ENCODE measurements around the gene DUSP19. TPM values are rescaled to one million over a fixed set of nuclear protein-coding genes. Genes with fewer than 3 reads are reported as not detected.

The DUSP19 gene
- total RNA-seq, 1 experiment from 2014 or later = 2.9 TPM

DNA sequence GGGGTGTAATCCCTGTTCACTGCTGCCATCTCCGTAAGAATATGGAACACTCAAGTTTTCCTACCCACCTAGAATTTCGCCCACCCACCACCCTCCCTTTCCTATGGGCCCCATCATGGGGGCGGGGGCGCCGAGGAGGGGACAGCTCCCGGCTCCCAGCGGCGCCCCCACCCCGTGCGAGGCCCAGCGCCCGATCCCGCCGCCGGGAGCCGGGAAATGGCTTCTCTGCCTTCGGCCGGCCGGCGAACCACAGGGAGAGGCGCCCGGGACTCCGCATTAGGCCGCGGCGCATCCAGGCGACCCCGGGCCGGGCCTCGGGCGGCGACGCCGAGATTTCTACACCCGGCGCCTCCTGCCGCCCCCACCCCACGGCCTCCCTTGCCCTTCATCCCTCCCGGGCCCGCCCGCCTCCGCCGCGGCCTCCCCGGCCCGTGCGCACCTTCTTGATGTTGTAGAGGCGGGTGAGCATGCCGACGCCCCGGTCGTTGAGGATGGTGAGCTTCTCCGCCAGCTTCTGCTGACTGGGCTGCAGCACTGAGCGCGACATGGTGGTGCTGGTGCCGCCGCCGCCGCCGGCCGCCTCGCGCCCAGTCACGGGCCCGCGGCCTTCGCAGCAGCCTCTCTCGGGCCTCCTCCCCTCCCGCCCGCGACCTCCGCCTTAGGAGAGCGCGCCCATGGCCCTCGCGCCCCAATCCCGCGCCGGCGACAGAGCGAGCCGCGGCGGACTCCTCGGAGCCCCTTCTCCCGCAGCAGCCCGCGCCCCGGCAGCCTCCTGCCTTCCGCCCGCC lies 40.8 kb upstream of the DUSP19 start:
- no TSS peak for BruUV-seq (replicated peaks)
- no peaks in the 10 kb centered on the region for H3K27me3 ChIP-seq (ENCODE audit: insufficient read depth, low read length)
- H3K27ac ChIP-seq (ENCODE audit: low read depth, low read length) = peak overlapping the region; percentile 88
- CTCF ChIA-PET = interaction anchor here (1.4 kb wide), 1 partner anchor 12 kb away, joined by 4 read pairs; no protein-coding TSS in a partner anchor
- intact Hi-C loops (cut with micrococcal nuclease) = loop anchor here (5.0 kb wide), 1 partner anchor 85 kb away; the partner anchor contains the start of gene NUP35
- H2AFZ ChIP-seq (ENCODE audit: low read depth, low read length, poor library complexity, severe bottlenecking) = no peak overlapping the region
- H3K36me3 ChIP-seq (ENCODE audit: control insufficient read depth in 1 of 2, insufficient read depth in 2 of 2, low read length in 2 of 2) = no peaks in the 10 kb centered on the region
- H3K9ac ChIP-seq (ENCODE audit: low read length) = peak overlapping the region; percentile 87
- peak overlapping the region; percentile 98 for H3K4me2 ChIP-seq (ENCODE audit: low read length)
- H3K4me1 ChIP-seq (ENCODE audit: control insufficient read depth in 1 of 2, insufficient read depth in 2 of 2, low read length in 2 of 2) = peaks cover 7 to 21% of the 10 kb centered on the region in 2 experiments
- H3K79me2 ChIP-seq (ENCODE audit: insufficient read depth, low read length) = peaks cover 53% of the 10 kb centered on the region
- H3K9me3 ChIP-seq (ENCODE audit: control insufficient read depth in 1 of 2, insufficient read depth in 1 of 2, low read depth in 1 of 2, low read length in 2 of 2) = no peaks in the 10 kb centered on the region
- H3K9me2 ChIP-seq (ENCODE audit: insufficient read depth) = no peaks in the 10 kb centered on the region
- RAD21 ChIA-PET (ENCODE audit: low non-redundant PET in 1 of 2, low total read pairs in 2 of 2, uncharacterized antibody in 2 of 2, unreplicated experiment in 2 of 2) = no interaction called here
- H3K4me3 ChIP-seq (replicated peaks in 1 of 2; ENCODE audit: low read depth in 1 of 2, low read length in 2 of 2) = peak overlapping the region; percentile 62 to 79
- peaks cover 23% of the 10 kb centered on the region; the same call in 1 of the 2 replicates for H4K20me1 ChIP-seq (ENCODE audit: insufficient read depth)
- DNase-seq (ENCODE audit: low read depth, low spot score) (no peak), ATAC-seq (peak; percentile 58)
- POLR2A ChIA-PET = no interaction called here
- TF ChIP-seq EZH2phosphoT487 (IDR thresholded peaks at IDR 0.05; ENCODE audit: borderline replicate concordance) = no peak
- no peak for TF ChIP-seq YY1 (IDR thresholded peaks at IDR 0.05; ENCODE audit: extremely low read depth, insufficient replicate concordance, low read depth, low read length)
- TF ChIP-seq, protein P1, sequence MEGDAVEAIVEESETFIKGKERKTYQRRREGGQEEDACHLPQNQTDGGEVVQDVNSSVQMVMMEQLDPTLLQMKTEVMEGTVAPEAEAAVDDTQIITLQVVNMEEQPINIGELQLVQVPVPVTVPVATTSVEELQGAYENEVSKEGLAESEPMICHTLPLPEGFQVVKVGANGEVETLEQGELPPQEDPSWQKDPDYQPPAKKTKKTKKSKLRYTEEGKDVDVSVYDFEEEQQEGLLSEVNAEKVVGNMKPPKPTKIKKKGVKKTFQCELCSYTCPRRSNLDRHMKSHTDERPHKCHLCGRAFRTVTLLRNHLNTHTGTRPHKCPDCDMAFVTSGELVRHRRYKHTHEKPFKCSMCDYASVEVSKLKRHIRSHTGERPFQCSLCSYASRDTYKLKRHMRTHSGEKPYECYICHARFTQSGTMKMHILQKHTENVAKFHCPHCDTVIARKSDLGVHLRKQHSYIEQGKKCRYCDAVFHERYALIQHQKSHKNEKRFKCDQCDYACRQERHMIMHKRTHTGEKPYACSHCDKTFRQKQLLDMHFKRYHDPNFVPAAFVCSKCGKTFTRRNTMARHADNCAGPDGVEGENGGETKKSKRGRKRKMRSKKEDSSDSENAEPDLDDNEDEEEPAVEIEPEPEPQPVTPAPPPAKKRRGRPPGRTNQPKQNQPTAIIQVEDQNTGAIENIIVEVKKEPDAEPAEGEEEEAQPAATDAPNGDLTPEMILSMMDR (IDR thresholded peaks at IDR 0.05 in 2 of 3, conservative IDR thresholded peaks at IDR 0.05 in 1 of 3; ENCODE audit: borderline replicate concordance in 1 of 3, insufficient read depth in 1 of 3, low read depth in 2 of 3, low read length in 2 of 3) = no peak
- no peak for TF ChIP-seq RAD21 (IDR thresholded peaks at IDR 0.05; ENCODE audit: low read depth)
- no peak for TF ChIP-seq CEBPB (IDR thresholded peaks at IDR 0.05; ENCODE audit: low read depth)
- no peak for TF ChIP-seq TCF7L2 (IDR thresholded peaks at IDR 0.05; ENCODE audit: borderline replicate concordance, extremely low read depth, insufficient read depth, insufficient read length)
- TF ChIP-seq, protein P2, sequence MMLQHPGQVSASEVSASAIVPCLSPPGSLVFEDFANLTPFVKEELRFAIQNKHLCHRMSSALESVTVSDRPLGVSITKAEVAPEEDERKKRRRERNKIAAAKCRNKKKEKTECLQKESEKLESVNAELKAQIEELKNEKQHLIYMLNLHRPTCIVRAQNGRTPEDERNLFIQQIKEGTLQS (IDR thresholded peaks at IDR 0.05) = no peak
- peak; percentile 39; the same call in 1 of the 2 replicates for TF ChIP-seq EGR1 (IDR thresholded peaks at IDR 0.05; ENCODE audit: low read depth)
- TF ChIP-seq, protein P3, sequence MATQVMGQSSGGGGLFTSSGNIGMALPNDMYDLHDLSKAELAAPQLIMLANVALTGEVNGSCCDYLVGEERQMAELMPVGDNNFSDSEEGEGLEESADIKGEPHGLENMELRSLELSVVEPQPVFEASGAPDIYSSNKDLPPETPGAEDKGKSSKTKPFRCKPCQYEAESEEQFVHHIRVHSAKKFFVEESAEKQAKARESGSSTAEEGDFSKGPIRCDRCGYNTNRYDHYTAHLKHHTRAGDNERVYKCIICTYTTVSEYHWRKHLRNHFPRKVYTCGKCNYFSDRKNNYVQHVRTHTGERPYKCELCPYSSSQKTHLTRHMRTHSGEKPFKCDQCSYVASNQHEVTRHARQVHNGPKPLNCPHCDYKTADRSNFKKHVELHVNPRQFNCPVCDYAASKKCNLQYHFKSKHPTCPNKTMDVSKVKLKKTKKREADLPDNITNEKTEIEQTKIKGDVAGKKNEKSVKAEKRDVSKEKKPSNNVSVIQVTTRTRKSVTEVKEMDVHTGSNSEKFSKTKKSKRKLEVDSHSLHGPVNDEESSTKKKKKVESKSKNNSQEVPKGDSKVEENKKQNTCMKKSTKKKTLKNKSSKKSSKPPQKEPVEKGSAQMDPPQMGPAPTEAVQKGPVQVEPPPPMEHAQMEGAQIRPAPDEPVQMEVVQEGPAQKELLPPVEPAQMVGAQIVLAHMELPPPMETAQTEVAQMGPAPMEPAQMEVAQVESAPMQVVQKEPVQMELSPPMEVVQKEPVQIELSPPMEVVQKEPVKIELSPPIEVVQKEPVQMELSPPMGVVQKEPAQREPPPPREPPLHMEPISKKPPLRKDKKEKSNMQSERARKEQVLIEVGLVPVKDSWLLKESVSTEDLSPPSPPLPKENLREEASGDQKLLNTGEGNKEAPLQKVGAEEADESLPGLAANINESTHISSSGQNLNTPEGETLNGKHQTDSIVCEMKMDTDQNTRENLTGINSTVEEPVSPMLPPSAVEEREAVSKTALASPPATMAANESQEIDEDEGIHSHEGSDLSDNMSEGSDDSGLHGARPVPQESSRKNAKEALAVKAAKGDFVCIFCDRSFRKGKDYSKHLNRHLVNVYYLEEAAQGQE (IDR thresholded peaks at IDR 0.05; ENCODE audit: low read depth) = no peak
- TF ChIP-seq ZNF274 (IDR thresholded peaks at IDR 0.05; ENCODE audit: low read depth, low read length) = no peak
- TF ChIP-seq, protein P4, sequence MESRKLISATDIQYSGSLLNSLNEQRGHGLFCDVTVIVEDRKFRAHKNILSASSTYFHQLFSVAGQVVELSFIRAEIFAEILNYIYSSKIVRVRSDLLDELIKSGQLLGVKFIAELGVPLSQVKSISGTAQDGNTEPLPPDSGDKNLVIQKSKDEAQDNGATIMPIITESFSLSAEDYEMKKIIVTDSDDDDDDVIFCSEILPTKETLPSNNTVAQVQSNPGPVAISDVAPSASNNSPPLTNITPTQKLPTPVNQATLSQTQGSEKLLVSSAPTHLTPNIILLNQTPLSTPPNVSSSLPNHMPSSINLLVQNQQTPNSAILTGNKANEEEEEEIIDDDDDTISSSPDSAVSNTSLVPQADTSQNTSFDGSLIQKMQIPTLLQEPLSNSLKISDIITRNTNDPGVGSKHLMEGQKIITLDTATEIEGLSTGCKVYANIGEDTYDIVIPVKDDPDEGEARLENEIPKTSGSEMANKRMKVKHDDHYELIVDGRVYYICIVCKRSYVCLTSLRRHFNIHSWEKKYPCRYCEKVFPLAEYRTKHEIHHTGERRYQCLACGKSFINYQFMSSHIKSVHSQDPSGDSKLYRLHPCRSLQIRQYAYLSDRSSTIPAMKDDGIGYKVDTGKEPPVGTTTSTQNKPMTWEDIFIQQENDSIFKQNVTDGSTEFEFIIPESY (IDR thresholded peaks at IDR 0.05; ENCODE audit: extremely low read depth, insufficient replicate concordance, low read length) = no peak
- no peak for TF ChIP-seq POLR2A (IDR thresholded peaks at IDR 0.05; ENCODE audit: borderline replicate concordance, extremely low read depth, insufficient read depth, insufficient read length)
- TF ChIP-seq SIN3A (IDR thresholded peaks at IDR 0.05; ENCODE audit: low read depth) = 0 out of 2 replicates have a peak, but pooled peaks have one; percentile 38
- no peak for TF ChIP-seq ELF1 (IDR thresholded peaks at IDR 0.05; ENCODE audit: borderline replicate concordance, low read depth)
- TF ChIP-seq POLR2AphosphoS5 (IDR thresholded peaks at IDR 0.05; ENCODE audit: low read depth, low read length) = 0 out of 2 replicates have a peak, but pooled peaks have one; percentile 10
- peak; percentile 99 for TF ChIP-seq ZFX (IDR thresholded peaks at IDR 0.05)
- TF ChIP-seq, protein P5, sequence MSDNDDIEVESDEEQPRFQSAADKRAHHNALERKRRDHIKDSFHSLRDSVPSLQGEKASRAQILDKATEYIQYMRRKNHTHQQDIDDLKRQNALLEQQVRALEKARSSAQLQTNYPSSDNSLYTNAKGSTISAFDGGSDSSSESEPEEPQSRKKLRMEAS (IDR thresholded peaks at IDR 0.05) = no peak
- no peak for TF ChIP-seq SRF (IDR thresholded peaks at IDR 0.05; ENCODE audit: low read depth)

Data from HCT116 (cell line).